Measurements from ENCODE around the gene EVX2. TPM values are rescaled to one million over a fixed set of nuclear protein-coding genes. Genes with fewer than 3 reads are reported as not detected.
A peak's percentile ranks its signal among the peaks of the same experiment; 100 is the strongest.

EVX2 gene
- not detected in 2 replicates for total RNA-seq (2014; rRNA removed; shearing (Covaris generic))

DNA sequence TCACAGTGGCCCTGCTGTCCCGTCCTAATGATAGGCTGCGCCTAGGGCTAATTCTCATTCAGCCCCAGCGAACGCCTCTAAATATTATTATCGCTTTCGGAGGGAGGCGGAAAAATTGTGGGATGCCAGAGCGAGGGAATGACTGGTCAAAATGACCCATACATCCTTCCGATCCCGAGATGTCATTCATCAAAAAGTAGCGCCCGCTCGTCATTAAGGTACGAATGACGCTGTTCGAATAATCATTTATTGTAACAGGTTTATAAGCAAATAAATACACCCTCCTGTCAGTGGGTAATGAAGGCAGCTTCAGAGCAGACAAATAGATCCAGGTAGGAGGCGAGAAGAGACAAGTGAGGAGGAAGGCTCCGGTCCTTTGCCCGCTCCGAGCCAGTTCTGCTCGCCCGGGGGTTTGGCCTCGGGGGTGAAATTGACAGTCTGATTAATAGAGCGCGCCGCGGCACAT, at the start of gene EVX2:
EVX2 (minus strand) TSS at position 167 of the 466 bp plus-strand sequence. CDS start 186 bp downstream, outside the sequence.
- Histone ChIP-seq H3K27me3 (ENCODE audit: control insufficient read depth, insufficient read depth, low read length) (peaks cover 98% of the 10 kb centered on the region), H3K4me3 (ENCODE audit: insufficient read depth, low read depth, low read length) (no peak within 1 kb of the TSS), H3K36me3 (replicated peaks; ENCODE audit: control insufficient read depth, insufficient read depth, low read length) (no peaks in the 10 kb centered on the region)
- DNase-seq = peak; percentile 62

DNA sequence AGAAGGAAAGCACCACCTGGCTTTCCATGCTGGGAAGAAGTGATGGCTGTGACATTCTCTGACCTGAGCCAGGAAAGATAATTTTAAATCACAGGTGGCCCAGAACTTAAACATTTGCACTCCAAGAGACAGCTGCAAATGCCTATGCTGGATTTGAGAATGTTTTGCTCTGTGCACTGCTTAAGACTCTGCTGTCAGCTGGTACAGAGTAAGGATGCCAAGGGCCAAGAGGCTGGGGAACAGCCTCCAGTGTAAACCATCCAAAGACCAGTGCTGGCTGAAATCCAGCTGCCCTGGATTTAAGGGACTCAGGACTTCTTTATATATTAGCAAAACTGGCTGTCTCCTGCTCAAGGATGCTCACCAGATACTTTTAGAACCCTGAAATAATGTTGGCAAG, 49.6 kb upstream of the EVX2 start:
- peaks cover 100% of the 10 kb centered on the region for H3K27me3 ChIP-seq (ENCODE audit: control insufficient read depth, insufficient read depth, low read length)
- no peak for DNase-seq
- no peak overlapping the region for H3K4me3 ChIP-seq (ENCODE audit: insufficient read depth, low read depth, low read length)
- no peaks in the 10 kb centered on the region for H3K36me3 ChIP-seq (replicated peaks; ENCODE audit: control insufficient read depth, insufficient read depth, low read length)

DNA sequence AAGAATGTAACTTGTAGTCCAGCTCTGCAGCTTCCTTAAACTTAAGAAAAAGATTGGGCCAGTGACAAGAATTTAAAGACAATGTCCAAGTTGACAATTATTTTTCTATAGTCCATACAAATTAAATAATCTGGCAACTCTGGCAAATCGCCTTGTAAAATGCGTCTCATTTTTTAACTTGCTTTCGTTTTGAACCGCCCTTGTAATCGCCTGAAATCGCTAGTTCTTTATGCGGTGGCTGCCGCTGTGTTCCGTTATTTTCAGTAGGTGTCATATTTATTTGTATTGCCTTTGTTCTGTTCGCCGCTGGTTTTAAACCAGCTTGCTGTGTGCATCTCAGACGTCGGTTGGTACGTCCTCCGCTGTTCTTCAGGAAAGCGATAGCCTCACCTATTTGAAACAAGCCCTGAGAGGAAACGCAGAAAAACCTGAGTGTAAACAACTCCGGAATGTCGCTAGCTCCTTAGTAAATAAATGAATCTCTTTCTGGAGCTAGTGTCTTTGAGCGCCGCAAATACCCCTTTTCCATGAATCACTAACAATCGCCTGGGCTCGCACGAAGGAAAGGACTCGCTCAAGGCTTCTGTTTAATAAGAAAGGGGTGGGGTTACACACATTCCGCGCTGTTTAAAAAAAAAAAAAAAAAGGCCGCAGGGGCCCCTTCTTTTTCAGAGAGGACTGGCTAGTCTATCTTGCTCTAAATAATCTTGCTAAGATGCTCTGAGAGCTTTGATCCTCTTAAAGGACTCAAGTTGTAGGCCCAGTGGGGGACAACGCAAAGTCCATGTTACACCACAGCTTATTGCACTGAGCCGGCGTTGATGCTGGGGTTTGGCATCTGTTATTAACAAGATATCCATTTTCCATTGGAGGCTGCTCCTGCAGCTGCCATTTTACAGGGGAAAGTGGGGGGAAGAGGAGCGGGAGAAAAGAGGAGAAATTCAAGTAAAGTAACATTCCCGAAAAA, 48.7 kb upstream of the EVX2 start:
- Histone ChIP-seq H3K36me3 (replicated peaks; ENCODE audit: control insufficient read depth, insufficient read depth, low read length) (no peaks in the 10 kb centered on the region), H3K4me3 (ENCODE audit: insufficient read depth, low read depth, low read length) (no peak overlapping the region), H3K27me3 (ENCODE audit: control insufficient read depth, insufficient read depth, low read length) (peaks cover 100% of the 10 kb centered on the region)
- no peak for DNase-seq

DNA sequence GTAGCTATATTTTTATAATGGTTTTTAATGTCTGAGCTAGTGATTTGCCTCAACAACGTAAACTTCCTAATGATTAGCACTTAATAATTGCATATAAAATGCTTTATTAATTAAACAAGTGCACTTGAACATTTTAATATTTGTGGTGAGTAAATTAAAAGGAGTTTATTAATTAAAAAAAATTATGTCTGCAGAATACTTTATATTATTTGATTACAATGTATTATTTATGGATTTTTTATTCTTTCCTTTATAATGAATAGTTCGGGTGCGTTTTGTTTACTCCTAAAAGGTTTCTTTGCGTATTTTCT, 48.0 kb upstream of the EVX2 start:
- Histone ChIP-seq H3K27me3 (ENCODE audit: control insufficient read depth, insufficient read depth, low read length) (peaks cover 100% of the 10 kb centered on the region), H3K36me3 (replicated peaks; ENCODE audit: control insufficient read depth, insufficient read depth, low read length) (no peaks in the 10 kb centered on the region), H3K4me3 (ENCODE audit: insufficient read depth, low read depth, low read length) (no peak overlapping the region)
- DNase-seq = no peak

DNA sequence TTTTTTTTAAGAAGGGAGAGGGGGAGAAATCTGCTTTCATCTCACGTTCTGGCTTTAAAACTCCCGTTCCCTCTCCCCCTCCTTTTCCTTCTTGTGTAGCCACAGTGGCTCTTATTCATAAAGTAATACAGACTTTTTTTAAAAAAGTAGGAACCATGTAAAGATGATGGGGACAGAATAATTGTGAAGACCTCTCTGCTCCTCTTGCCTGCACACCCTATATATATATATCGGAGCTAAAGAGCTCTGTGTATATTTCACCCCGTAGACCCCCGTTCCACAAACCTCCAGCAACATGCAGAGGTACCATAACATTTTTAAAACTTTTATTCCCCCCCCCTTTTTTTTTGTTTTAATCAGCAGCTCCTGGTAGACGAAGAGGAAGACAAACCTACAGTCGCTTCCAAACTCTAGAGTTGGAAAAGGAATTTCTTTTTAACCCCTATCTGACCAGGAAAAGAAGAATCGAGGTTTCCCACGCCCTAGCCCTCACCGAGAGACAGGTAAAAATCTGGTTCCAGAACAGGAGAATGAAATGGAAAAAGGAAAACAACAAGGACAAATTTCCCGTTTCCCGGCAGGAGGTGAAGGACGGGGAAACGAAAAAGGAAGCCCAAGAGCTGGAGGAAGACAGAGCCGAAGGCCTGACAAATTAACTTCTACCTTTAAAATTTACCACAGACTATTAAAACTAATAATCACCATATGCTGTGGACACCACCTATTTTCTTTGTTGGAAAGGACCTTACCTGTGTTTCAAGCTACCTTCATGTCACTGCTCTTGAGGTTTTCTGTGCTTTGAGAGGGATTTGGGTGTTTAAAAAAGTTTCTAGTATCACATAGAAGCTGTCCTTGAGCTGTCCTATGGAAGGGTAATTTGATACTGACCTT, 47.4 kb upstream of the EVX2 start:
- DNase-seq = no peak
- Histone ChIP-seq H3K27me3 (ENCODE audit: control insufficient read depth, insufficient read depth, low read length) (peaks cover 100% of the 10 kb centered on the region), H3K36me3 (replicated peaks; ENCODE audit: control insufficient read depth, insufficient read depth, low read length) (no peaks in the 10 kb centered on the region), H3K4me3 (ENCODE audit: insufficient read depth, low read depth, low read length) (no peak overlapping the region)

DNA sequence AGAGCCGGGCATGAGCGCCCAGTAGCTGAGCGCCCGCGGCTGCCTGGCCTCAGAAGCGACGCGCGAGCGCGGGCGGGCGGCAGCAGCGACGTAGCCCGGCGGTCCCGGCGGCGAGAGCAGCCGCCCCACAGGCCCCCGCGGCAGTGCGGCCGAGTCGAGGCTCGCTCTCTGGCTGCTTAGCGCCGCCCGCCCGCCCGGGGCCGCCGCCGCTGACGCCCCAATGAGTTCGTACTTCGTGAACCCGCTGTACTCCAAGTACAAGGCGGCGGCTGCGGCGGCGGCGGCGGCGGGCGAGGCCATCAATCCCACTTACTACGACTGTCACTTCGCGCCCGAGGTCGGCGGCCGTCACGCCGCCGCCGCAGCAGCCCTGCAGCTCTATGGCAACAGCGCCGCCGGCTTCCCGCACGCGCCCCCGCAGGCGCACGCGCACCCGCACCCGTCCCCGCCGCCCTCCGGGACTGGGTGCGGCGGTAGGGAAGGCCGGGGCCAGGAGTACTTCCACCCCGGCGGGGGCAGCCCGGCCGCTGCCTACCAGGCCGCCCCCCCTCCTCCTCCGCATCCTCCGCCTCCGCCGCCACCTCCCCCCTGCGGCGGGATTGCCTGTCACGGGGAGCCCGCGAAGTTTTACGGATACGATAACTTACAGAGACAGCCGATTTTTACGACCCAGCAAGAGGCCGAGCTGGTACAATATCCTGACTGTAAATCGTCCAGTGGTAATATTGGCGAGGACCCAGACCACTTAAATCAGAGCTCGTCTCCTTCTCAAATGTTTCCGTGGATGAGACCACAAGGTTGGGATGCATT, 46.6 kb upstream of the EVX2 start:
- H3K4me3 ChIP-seq (ENCODE audit: insufficient read depth, low read depth, low read length) = peak overlapping the region; percentile 7; the same call in 1 of the 2 replicates
- H3K36me3 ChIP-seq (replicated peaks; ENCODE audit: control insufficient read depth, insufficient read depth, low read length) = no peaks in the 10 kb centered on the region
- peak; percentile 86 for DNase-seq
- H3K27me3 ChIP-seq (ENCODE audit: control insufficient read depth, insufficient read depth, low read length) = peaks cover 100% of the 10 kb centered on the region

DNA sequence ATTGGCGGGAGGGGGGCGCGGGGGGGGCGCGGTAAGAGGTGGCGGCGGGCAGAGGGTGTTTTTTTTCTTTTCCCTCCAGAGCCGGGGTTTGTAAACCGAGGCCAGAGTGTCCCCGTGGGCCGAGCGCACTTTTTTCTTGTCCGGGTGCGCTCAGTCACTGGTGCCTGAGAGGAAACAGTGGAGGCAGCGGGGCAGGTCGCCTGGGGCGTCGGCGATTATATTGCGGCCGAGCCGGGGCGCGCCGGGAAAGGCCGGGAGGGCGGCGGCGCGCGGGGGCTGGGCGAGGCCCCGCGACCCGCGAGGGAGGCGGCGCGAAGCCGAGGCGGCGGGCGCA, 46.0 kb upstream of the EVX2 start:
- Histone ChIP-seq H3K4me3 (ENCODE audit: insufficient read depth, low read depth, low read length) (peak overlapping the region; percentile 7; the same call in 1 of the 2 replicates), H3K27me3 (ENCODE audit: control insufficient read depth, insufficient read depth, low read length) (peaks cover 100% of the 10 kb centered on the region), H3K36me3 (replicated peaks; ENCODE audit: control insufficient read depth, insufficient read depth, low read length) (no peaks in the 10 kb centered on the region)
- no peak for DNase-seq

DNA sequence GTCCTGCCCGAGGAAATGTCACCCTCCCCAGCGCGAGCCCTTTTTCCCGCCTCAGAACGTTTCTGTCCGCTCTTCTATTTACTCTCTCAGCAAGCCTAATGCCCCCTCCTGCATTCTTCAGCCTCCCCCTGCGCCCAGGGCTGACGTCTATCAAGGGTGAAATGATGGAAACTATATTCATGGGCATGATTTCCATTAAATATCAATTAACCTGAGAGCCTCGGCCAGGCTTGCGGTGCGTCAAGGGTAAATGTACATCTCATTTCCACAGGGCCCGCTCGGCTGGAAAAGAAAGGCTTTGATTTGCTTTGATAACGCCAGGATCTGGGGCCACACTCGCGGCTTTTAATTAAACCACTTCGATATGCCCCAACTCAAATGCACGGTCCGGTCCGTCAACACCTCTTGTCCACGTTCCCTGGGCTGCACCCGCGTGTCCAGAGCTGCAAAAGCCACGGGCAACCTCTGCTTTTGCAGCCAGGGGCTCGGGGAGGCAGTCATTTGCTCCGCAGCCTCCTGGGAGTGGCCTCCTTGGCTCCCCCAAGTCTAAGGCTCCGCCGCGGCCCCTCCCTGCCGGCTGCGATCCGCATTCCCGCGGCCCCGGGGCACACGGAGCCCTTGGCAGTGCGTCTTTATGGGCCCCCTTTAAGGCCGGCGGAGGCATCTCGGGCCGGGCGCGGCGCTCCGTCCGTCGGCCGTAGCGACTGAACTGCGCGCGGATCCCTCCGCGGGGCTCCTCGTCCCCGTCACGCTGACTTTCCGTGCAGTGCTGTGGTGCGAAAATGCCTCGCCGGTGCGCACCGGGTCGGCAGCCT, 45.4 kb upstream of the EVX2 start, which contains the start of gene HOXD8:
HOXD8 (plus strand) TSS at position 724 of the 815 bp plus-strand sequence. CDS start 662 bp downstream, outside the sequence.
- peaks cover 100% of the 10 kb centered on the region for H3K27me3 ChIP-seq (ENCODE audit: control insufficient read depth, insufficient read depth, low read length)
- H3K4me3 ChIP-seq (ENCODE audit: insufficient read depth, low read depth, low read length) = peak within 1 kb of the TSS; percentile 7; the same call in 1 of the 2 replicates
- no peaks in the 10 kb centered on the region for H3K36me3 ChIP-seq (replicated peaks; ENCODE audit: control insufficient read depth, insufficient read depth, low read length)
- DNase-seq = peak; percentile 88

DNA sequence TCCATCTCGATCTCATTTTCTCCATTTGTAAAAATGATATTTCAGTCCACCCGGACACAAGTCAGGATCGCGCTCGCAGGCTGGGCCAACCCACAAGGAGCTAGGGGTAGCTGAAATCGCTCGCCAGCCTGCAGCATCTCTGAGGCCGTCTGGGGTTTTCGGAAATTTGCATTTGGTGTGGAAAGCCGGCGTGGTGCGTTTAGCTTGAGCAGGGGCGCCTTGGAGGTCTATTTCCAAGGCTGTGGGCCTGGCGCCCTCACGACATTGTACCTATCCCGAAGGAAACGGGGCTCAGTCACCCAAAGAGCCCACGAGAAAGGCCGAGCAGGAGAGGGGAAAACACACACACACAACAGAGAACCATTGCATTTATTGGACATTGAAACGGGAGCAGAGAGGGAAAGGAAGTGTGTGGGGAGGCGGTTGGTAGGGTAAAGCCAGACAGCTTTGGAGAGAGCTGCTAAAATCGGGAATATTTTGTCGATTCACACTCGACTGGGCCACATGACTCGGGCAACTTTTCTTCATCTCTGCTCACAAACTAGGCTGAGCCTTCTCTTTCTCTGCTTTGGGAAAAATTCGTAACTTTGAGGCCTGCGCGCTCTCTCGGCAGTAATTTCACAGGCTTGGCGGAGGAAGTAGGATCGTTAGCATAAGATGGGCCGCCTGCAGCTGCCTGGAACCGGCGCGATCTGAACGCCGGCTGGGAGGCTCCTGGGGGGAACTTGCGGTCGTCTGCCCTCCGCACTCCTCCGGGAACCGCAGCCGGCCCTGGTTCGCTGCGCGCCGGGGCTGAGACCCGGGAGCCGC, 44.6 kb upstream of the EVX2 start:
- Histone ChIP-seq H3K4me3 (ENCODE audit: insufficient read depth, low read depth, low read length) (0 out of 2 replicates have a peak overlapping the region, but pooled peaks have one; percentile 4), H3K27me3 (ENCODE audit: control insufficient read depth, insufficient read depth, low read length) (peaks cover 100% of the 10 kb centered on the region), H3K36me3 (replicated peaks; ENCODE audit: control insufficient read depth, insufficient read depth, low read length) (no peaks in the 10 kb centered on the region)
- peak; percentile 86 for DNase-seq

DNA sequence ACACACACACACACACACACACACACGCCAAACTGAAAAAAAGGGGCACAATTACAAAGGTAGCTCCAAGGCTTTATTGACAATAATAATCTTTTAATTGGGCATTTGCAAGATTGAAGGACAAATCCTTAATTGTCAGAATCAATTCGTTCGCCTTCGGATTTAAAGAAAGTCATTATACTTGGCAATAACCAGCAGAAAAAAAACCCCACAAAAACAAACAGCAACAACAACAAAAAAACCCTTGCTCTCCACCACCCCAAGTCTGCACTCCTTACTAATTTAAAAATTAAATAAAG, 44.0 kb upstream of the EVX2 start:
- H3K27me3 ChIP-seq (ENCODE audit: control insufficient read depth, insufficient read depth, low read length) = peaks cover 100% of the 10 kb centered on the region
- no peak overlapping the region for H3K4me3 ChIP-seq (ENCODE audit: insufficient read depth, low read depth, low read length)
- DNase-seq = no peak
- H3K36me3 ChIP-seq (replicated peaks; ENCODE audit: control insufficient read depth, insufficient read depth, low read length) = no peaks in the 10 kb centered on the region

DNA sequence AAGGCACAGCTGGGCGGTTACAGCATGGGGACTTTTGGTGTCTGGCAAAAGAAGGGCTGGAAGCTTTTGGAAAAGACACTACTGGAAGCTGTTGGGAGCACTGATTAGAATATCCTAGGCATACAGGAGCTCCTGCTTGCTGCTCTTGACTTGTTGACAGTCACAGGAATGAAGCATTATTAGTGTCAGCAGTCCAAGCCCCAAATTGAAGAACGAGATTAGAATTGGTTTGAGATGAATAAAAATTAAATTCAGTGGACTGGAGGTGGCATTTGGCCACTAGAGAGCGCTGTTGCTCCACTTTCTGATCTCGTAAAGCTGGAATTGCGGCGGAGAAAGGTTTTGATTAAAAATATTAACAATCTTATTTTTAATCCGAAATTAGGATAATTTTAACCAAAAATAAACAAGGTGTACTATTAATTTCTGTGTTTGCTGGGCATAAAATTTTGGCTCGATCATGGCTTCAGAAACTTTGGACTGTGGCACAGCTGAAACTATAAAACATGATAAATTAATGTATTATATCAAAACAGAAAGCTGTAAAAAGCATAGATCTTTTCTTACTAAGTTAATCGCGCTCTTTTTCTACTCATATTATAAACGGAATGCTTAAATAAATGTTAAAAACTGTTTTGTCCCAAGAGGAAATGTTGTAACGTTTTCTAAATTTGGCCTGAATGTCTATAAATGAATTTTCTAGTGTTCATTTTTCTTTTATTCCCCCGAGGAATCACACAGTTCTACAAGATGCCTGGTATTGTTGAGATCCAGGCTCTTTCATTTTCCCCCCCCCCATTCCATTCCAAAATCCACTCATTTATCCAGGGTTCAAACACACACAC, 43.4 kb upstream of the EVX2 start:
- Histone ChIP-seq H3K27me3 (ENCODE audit: control insufficient read depth, insufficient read depth, low read length) (peaks cover 100% of the 10 kb centered on the region), H3K4me3 (ENCODE audit: insufficient read depth, low read depth, low read length) (no peak overlapping the region)

DNA sequence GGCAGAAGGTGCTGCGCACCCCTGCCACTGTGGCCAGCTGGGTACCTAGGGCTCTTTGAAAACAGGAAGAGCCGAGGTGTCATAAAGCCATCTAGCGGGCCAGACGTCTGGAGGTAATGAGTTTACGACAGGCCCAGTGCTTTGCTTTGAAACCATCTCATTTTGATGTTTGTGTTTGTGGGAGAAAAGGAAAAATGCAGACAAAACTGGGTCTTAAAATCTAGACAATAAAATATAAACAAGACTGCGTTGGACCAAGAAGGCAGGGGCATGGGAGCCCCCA, 42.0 kb upstream of the EVX2 start:
- Histone ChIP-seq H3K27me3 (ENCODE audit: control insufficient read depth, insufficient read depth, low read length) (peaks cover 100% of the 10 kb centered on the region), H3K36me3 (replicated peaks; ENCODE audit: control insufficient read depth, insufficient read depth, low read length) (no peaks in the 10 kb centered on the region), H3K4me3 (ENCODE audit: insufficient read depth, low read depth, low read length) (no peak overlapping the region)
- DNase-seq = peak; percentile 53

More for the DNA sequence above, 43.4 kb upstream of the EVX2 start:
- peak; percentile 70 for DNase-seq
- H3K36me3 ChIP-seq (replicated peaks; ENCODE audit: control insufficient read depth, insufficient read depth, low read length) = no peaks in the 10 kb centered on the region

All from H7 (cell line).